ENCODE measurements around the gene STARD6.

DNA sequence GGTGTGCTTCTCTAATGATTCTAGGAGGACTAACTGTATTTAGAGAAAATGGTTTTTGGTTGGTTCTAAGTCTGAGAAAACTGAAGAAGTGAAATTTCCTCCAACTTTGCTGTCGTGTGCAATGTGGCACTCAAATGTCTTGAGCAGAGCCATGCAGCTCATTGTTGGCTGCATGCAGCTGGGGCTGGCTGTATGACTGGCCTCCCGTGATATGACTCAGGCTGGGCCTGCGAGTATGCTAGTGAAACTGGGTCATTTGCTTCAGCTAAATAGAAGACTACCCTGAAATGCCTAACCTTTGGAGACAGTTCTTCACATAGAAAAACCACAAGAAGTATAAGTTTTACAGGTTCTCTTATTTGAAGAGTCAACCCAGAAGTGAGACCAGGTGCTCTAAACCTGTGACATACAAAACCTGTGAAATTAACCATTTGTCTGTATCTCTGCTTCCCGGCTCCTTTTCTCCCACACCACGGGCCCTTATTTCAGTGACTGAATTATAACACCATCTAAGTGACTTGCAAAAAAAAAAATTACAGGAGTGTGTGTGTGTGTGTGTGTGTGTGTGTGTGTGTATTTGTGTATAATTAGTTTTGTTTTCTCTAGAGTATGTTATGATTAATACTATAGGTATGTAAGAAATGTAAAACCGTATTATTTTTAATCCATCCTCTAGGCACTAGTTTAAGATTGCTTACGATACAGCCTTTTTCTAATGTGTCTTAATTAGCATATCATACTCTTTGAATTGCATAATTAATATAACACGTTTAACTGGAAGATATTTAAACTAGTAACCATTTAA, 72.5 kb downstream of the STARD6 start:
- TF ChIP-seq, protein P1, sequence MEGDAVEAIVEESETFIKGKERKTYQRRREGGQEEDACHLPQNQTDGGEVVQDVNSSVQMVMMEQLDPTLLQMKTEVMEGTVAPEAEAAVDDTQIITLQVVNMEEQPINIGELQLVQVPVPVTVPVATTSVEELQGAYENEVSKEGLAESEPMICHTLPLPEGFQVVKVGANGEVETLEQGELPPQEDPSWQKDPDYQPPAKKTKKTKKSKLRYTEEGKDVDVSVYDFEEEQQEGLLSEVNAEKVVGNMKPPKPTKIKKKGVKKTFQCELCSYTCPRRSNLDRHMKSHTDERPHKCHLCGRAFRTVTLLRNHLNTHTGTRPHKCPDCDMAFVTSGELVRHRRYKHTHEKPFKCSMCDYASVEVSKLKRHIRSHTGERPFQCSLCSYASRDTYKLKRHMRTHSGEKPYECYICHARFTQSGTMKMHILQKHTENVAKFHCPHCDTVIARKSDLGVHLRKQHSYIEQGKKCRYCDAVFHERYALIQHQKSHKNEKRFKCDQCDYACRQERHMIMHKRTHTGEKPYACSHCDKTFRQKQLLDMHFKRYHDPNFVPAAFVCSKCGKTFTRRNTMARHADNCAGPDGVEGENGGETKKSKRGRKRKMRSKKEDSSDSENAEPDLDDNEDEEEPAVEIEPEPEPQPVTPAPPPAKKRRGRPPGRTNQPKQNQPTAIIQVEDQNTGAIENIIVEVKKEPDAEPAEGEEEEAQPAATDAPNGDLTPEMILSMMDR (IDR thresholded peaks at IDR 0.05) = no peak
- TF ChIP-seq POLR2A (IDR thresholded peaks at IDR 0.05) = no peak
- TF ChIP-seq POLR2AphosphoS5 (IDR thresholded peaks at IDR 0.05) = no peak
- TF ChIP-seq EP300 (IDR thresholded peaks at IDR 0.05) = no peak
